Endodermal cell (in vitro differentiated cells): Measurements from ENCODE around the gene PLXNB2. TPM values are rescaled to one million over a fixed set of nuclear protein-coding genes. Genes with fewer than 3 reads are reported as not detected.

Experiments used
- DNase-seq: peaks from one replicate; pipeline ENCODE4 v3.0.0-alpha.2; 2017
- H3K27ac ChIP-seq: 2 replicates; pipeline ENCODE4 v1.5.1; 2013; ENCODE audit warnings: mild to moderate bottlenecking, low read depth, low read length, moderate library complexity
- H3K27me3 ChIP-seq: 2 replicates; pipeline ENCODE4 v1.6.1; 2013; ENCODE audit warnings: mild to moderate bottlenecking, low read length, moderate library complexity; ENCODE audit not compliant: insufficient read depth, control insufficient read depth, poor library complexity, severe bottlenecking
- H3K36me3 ChIP-seq: 2 replicates; pipeline ENCODE4 v1.7.0; 2013; ENCODE audit warnings: mild to moderate bottlenecking, low read length, moderate library complexity; ENCODE audit not compliant: control insufficient read depth, insufficient read depth
- H3K4me1 ChIP-seq: one replicate; pipeline ENCODE4 v1.7.0; 2013; ENCODE audit warnings: low read length; ENCODE audit not compliant: control insufficient read depth, insufficient read depth
- H3K4me3 ChIP-seq: 2 replicates; pipeline ENCODE4 v1.5.1; 2013; ENCODE audit warnings: mild to moderate bottlenecking, low read length, moderate library complexity
- H3K9ac ChIP-seq: 2 replicates; pipeline ENCODE4 v1.6.1; 2013; ENCODE audit warnings: mild to moderate bottlenecking, low read length, moderate library complexity; ENCODE audit not compliant: poor library complexity, severe bottlenecking; ENCODE audit errors: extremely low read depth
- H3K9me3 ChIP-seq: 2 replicates; pipeline ENCODE4 v1.6.1; 2013; ENCODE audit warnings: mild to moderate bottlenecking, low read length, moderate library complexity; ENCODE audit not compliant: control insufficient read depth
- H3K27ac Mint-ChIP-seq: 2 replicates; pipeline ENCODE4 v1.8.0; 2020; ENCODE audit warnings: mixed read lengths
- H3K27me3 Mint-ChIP-seq: 2 replicates; pipeline ENCODE4 v1.8.0; 2021; ENCODE audit warnings: mild to moderate bottlenecking, mixed read lengths; ENCODE audit not compliant: insufficient read depth
- H3K36me3 Mint-ChIP-seq: 2 replicates; pipeline ENCODE4 v1.8.0; 2020; ENCODE audit warnings: low read depth, mixed read lengths
- H3K4me1 Mint-ChIP-seq: 2 replicates; pipeline ENCODE4 v1.8.0; 2020; ENCODE audit warnings: mixed read lengths
- H3K4me3 Mint-ChIP-seq: 2 replicates; pipeline ENCODE4 v1.8.0; 2020; ENCODE audit warnings: mild to moderate bottlenecking, moderate library complexity, mixed read lengths
- H3K9me3 Mint-ChIP-seq: 2 replicates; pipeline ENCODE4 v1.8.0; 2020; ENCODE audit warnings: mild to moderate bottlenecking, mixed read lengths
- CTCF ChIP-seq: fragments of 200-600 bp; sonication (generic); conservative IDR thresholded peaks from 2 replicates; pipeline ENCODE4 v1.5.0; 2021; ENCODE audit warnings: antibody characterized with exemption, mild to moderate bottlenecking
- WGBS, 2 experiments: methylation state at CpG; one replicate each; pipeline versions ENCODE4 v1.1.5 to v1.1.7; 2013; ENCODE audit warnings: missing lambda C conversion rate in 2 of 2, mixed read lengths in 1 of 2; ENCODE audit not compliant: insufficient coverage in 1 of 2, insufficient read length in 1 of 2; 5-methylcytosine and 5-hydroxymethylcytosine counted together
- total RNA-seq, 2 donors: library from RNA; stranded (reverse); fragmentation: NEBNext Ultra II Directional in 1 of 2; extraction: Animal tissue kit (Norgen Biotek cat#: 25700) in 1 of 2; gene quantifications; 2 replicates in 1 of 2; 3 replicates in 1 of 2; pipeline ENCODE4 v1.2.1, GENCODE V29; 2021

PLXNB2 gene
- total RNA-seq, 2 donors from 2014 or later: 94.7 to 97.7 TPM

- H3K27me3 ChIP-seq: no peaks in the 10 kb centered on the region
- WGBS, 2 experiments: 72% methylated on average over 21 to 33 of the region's 33 CpGs
- H3K27ac ChIP-seq: no peak overlapping the region
- Mint-ChIP-seq H3K4me3 (no peak overlapping the region), H3K9me3 (no peaks in the 10 kb centered on the region), H3K36me3 (no peaks in the 10 kb centered on the region), H3K4me1 (peaks cover 3% of the 10 kb centered on the region), H3K27me3 (peaks cover 1% of the 10 kb centered on the region), H3K27ac (no peak overlapping the region)
- DNase-seq: peak; percentile 72
- H3K36me3 ChIP-seq: no peaks in the 10 kb centered on the region
- H3K4me1 ChIP-seq: no peaks in the 10 kb centered on the region
- H3K4me3 ChIP-seq: no peak overlapping the region
- no peak for TF ChIP-seq CTCF
- no peaks in the 10 kb centered on the region for H3K9me3 ChIP-seq
- H3K9ac ChIP-seq: no peak overlapping the region
Observed at GRCh38 chr22:50314455-50315288, 7.2 kb upstream of the PLXNB2 start.

- H3K4me3 Mint-ChIP-seq: no peak overlapping the region
- H3K4me1 Mint-ChIP-seq: peaks cover 3% of the 10 kb centered on the region
- no peaks in the 10 kb centered on the region for H3K36me3 ChIP-seq
- no peak for DNase-seq
- H3K4me1 ChIP-seq: no peaks in the 10 kb centered on the region
- H3K4me3 ChIP-seq: no peak overlapping the region
- no peak for TF ChIP-seq CTCF
- 89 to 95% methylated on average over 12 to 14 of the region's 14 CpGs for WGBS, 2 experiments
- H3K9me3 Mint-ChIP-seq: no peaks in the 10 kb centered on the region
- H3K27me3 ChIP-seq: no peaks in the 10 kb centered on the region
- H3K9ac ChIP-seq: no peak overlapping the region
- H3K27ac Mint-ChIP-seq: no peak overlapping the region
- no peaks in the 10 kb centered on the region for H3K36me3 Mint-ChIP-seq
- no peaks in the 10 kb centered on the region for H3K9me3 ChIP-seq
- H3K27me3 Mint-ChIP-seq: peaks cover 1% of the 10 kb centered on the region
- no peak overlapping the region for H3K27ac ChIP-seq
Observed at GRCh38 chr22:50314081-50314454, 6.6 kb upstream of the PLXNB2 start.

GRCh38 chr22:50313600-50313999 is 6.2 kb upstream of the PLXNB2 start:
- Histone ChIP-seq H3K4me3 (no peak overlapping the region), H3K36me3 (no peaks in the 10 kb centered on the region), H3K27me3 (no peaks in the 10 kb centered on the region), H3K9ac (no peak overlapping the region), H3K27ac (no peak overlapping the region), H3K4me1 (no peaks in the 10 kb centered on the region), H3K9me3 (no peaks in the 10 kb centered on the region)
- Mint-ChIP-seq H3K4me1 (peaks cover 6% of the 10 kb centered on the region), H3K27me3 (peaks cover 1% of the 10 kb centered on the region), H3K4me3 (no peak overlapping the region), H3K36me3 (no peaks in the 10 kb centered on the region), H3K9me3 (no peaks in the 10 kb centered on the region), H3K27ac (no peak overlapping the region)
- no peak for DNase-seq
- 88 to 96% methylated on average over 5 to 17 of the region's 17 CpGs for WGBS, 2 experiments
- TF ChIP-seq CTCF: no peak
